Gastrocnemius medialis (tissue), 4 donors: Measurements from ENCODE around the gene CD96. TPM values are rescaled to one million over a fixed set of nuclear protein-coding genes. Genes with fewer than 3 reads are reported as not detected.

Experiments used
- ATAC-seq, 2 donors: fragments of 150-250 bp; one replicate each; pipeline ENCODE4 v1.9.1; 2016
- DNase-seq, 2 donors: peaks; one replicate each; pipeline ENCODE4 v3.0.0-alpha.2; 2019
- H3K27ac ChIP-seq, 4 donors: fragments of 200-600 bp; sonication (generic); 1 replicate in 1 of 4; 2 replicates in 3 of 4; pipeline ENCODE4 v1.5.1; 2016 to 2018; ENCODE audit warnings: mild to moderate bottlenecking in 2 of 4, moderate library complexity in 1 of 4
- H3K27me3 ChIP-seq, 3 donors: fragments of 200-600 bp; sonication (generic) in 2 of 3; 1 replicate in 1 of 3; 2 replicates in 2 of 3; pipeline versions ENCODE4 v1.5.1 to v1.6.0; 2016 to 2019; ENCODE audit warnings: mild to moderate bottlenecking in 1 of 3, moderate library complexity in 1 of 3
- H3K36me3 ChIP-seq, 2 donors: fragments of 200-600 bp; sonication (generic) in 1 of 2; one replicate each; pipeline ENCODE4 v1.5.1; 2017 to 2018
- H3K4me1 ChIP-seq, 2 donors: fragments of 200-600 bp; sonication (generic) in 1 of 2; one replicate each; pipeline ENCODE4 v1.5.1; 2016 to 2017; ENCODE audit warnings: mild to moderate bottlenecking in 2 of 2
- H3K4me3 ChIP-seq, 4 donors: fragments of 200-600 bp; sonication (generic) in 3 of 4; 1 replicate in 1 of 4; 2 replicates in 3 of 4; pipeline ENCODE4 v1.5.1; 2016 to 2019; ENCODE audit warnings: mild to moderate bottlenecking in 2 of 4
- H3K9me3 ChIP-seq, 3 donors: fragments of 200-600 bp; sonication (generic) in 2 of 3; 1 replicate in 1 of 3; 2 replicates in 2 of 3; pipeline ENCODE4 v1.5.1; 2016 to 2019
- POLR2A ChIP-seq, 2 donors: fragments of 450-650 bp; IDR thresholded peaks; one replicate each; pipeline ENCODE4 v1.6.1; 2017; ENCODE audit warnings: antibody characterized with exemption in 2 of 2, mild to moderate bottlenecking in 2 of 2, moderate library complexity in 2 of 2
- in situ Hi-C, 4 donors: fragments of 200-750 bp; cut with MboI; loops; one replicate each; pipeline versions ENCODE4 v1.15.0 to v1.8.0; 2017; ENCODE audit warnings: low sequenced_read_pairs in 4 of 4
- intact Hi-C: fragments of 100-400 bp; cut with DNase I; formaldehyde crosslinking; loops from one replicate; pipeline ENCODE4 v1.15.1; 2023; ENCODE audit warnings: low total_unique reads
- total RNA-seq, 4 donors: library from RNA; depleted of rRNA; stranded (reverse); fragments of >200 nt; gene quantifications; one replicate each; pipeline versions ENCODE4 v1.1.0 to v1.2.3, GENCODE V29; 2016
- TF ChIP-seq, protein P1 (sequence below), 5 experiments: fragments of 450-650 bp in 3 of 5; fragments of 200-600 bp in 2 of 5; sonication (generic) in 2 of 5; IDR thresholded peaks in 4 of 5; conservative IDR thresholded peaks in 1 of 5; 1 replicate in 4 of 5; 2 replicates in 1 of 5; pipeline ENCODE4 v1.5.1; 2016 to 2019; ENCODE audit warnings: antibody characterized with exemption in 5 of 5, mild to moderate bottlenecking in 3 of 5, moderate library complexity in 3 of 5

Gene CD96
- total RNA-seq, 4 donors from 2014 or later, result 0.85 TPM; not detected in 3

DNA sequence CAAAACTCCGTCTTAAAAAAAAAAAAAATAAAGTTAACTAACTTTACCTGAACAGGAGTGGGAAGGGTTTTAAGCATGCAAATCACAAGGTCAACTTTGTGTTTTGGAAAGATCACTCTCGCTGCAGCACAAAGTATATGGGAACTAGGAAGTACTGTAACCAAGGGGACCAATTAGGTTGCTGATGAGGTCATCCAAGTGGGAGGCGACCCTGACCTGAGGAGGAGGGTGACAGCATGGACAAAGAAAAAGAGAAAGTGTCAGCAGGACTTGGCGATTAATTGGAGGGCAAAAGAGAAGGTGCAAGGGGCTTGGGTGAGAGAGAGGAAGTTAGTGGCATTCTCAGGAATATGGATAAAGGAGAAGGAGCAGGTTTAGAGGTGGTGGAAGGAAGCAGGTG lies 142.6 kb downstream of the CD96 start:
- DNase-seq (no peak), ATAC-seq (no peak)
- H3K27me3 ChIP-seq, result no peaks in the 10 kb centered on the region
- H3K36me3 ChIP-seq, result no peaks in the 10 kb centered on the region
- no peak overlapping the region for H3K27ac ChIP-seq
- in situ Hi-C loops (no loop called here), intact Hi-C loops (no loop called here)
- TF ChIP-seq, protein P1, sequence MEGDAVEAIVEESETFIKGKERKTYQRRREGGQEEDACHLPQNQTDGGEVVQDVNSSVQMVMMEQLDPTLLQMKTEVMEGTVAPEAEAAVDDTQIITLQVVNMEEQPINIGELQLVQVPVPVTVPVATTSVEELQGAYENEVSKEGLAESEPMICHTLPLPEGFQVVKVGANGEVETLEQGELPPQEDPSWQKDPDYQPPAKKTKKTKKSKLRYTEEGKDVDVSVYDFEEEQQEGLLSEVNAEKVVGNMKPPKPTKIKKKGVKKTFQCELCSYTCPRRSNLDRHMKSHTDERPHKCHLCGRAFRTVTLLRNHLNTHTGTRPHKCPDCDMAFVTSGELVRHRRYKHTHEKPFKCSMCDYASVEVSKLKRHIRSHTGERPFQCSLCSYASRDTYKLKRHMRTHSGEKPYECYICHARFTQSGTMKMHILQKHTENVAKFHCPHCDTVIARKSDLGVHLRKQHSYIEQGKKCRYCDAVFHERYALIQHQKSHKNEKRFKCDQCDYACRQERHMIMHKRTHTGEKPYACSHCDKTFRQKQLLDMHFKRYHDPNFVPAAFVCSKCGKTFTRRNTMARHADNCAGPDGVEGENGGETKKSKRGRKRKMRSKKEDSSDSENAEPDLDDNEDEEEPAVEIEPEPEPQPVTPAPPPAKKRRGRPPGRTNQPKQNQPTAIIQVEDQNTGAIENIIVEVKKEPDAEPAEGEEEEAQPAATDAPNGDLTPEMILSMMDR (IDR thresholded peaks at IDR 0.05 in 4 of 5, conservative IDR thresholded peaks at IDR 0.05 in 1 of 5), result no peak
- TF ChIP-seq POLR2A (IDR thresholded peaks at IDR 0.05), result no peak
- no peak overlapping the region for H3K4me3 ChIP-seq
- H3K4me1 ChIP-seq, result no peaks in the 10 kb centered on the region
- no peaks in the 10 kb centered on the region for H3K9me3 ChIP-seq

DNA sequence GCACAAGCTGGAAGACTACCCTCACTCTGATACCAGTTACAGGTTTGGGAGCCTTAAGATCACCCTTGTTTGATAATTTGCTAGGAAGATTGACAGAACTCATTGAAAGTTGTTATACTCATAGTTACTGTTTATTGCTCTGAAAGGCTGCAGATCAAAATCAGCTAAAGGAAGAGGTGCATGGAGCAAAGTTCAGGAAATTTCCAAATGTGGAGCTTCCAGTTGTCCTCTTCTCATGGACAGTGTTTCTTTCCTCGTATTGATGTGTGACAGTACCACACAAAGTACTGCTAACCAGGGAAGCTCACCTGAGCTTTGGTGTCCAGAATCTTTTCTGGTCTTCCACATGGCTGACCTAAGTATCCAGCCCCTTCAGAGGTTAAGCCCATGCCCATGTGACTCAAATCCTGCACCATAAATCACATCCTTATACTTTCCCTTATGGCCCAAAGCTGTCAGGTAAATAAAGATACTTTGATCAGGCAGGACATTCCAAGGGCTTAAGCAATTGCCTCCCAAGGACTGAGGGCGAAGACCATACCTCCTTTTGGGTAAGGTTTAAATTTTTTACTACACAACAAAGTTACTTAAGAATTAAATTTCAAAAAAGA lies 146.3 kb downstream of the CD96 start:
- no peaks in the 10 kb centered on the region for H3K9me3 ChIP-seq
- ATAC-seq (no peak), DNase-seq (no peak)
- intact Hi-C loops (no loop called here), in situ Hi-C loops (no loop called here)
- no peak overlapping the region for H3K27ac ChIP-seq
- no peaks in the 10 kb centered on the region for H3K27me3 ChIP-seq
- TF ChIP-seq, protein P1 (IDR thresholded peaks at IDR 0.05 in 4 of 5, conservative IDR thresholded peaks at IDR 0.05 in 1 of 5), result no peak
- no peak for TF ChIP-seq POLR2A (IDR thresholded peaks at IDR 0.05)
- peaks cover 0 to 6% of the 10 kb centered on the region in 2 donors for H3K4me1 ChIP-seq
- no peaks in the 10 kb centered on the region for H3K36me3 ChIP-seq
- no peak overlapping the region for H3K4me3 ChIP-seq

DNA sequence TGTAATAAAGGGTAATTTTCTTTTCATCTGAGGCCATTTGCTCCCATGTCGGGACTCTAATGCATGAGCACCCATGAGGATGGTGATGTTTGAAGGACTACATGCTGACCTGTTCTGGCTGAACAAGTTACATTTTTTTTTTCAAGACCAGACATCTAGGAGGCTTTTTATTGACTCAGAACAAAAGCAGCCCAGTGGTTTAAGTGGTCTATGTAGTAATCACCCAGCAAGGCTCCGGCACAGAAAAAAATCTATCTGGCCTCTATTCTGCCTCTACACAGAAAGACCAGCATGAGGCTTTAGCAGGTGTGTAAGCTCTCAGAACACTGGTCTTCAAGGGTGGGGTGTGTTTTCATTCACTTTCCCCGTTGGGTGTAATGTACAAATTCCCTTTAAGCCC lies 148.2 kb downstream of the CD96 start:
- in situ Hi-C loops, result no loop called here
- DNase-seq (no peak), ATAC-seq (no peak)
- TF ChIP-seq POLR2A (IDR thresholded peaks at IDR 0.05), result no peak
- TF ChIP-seq, protein P1 (IDR thresholded peaks at IDR 0.05 in 4 of 5, conservative IDR thresholded peaks at IDR 0.05 in 1 of 5), result no peak
- Histone ChIP-seq H3K27me3 (no peaks in the 10 kb centered on the region), H3K27ac (no peak overlapping the region), H3K36me3 (no peaks in the 10 kb centered on the region), H3K9me3 (no peaks in the 10 kb centered on the region), H3K4me3 (no peak overlapping the region), H3K4me1 (peaks cover 2 to 9% of the 10 kb centered on the region in 2 donors)
- intact Hi-C loops, result no loop called here

DNA sequence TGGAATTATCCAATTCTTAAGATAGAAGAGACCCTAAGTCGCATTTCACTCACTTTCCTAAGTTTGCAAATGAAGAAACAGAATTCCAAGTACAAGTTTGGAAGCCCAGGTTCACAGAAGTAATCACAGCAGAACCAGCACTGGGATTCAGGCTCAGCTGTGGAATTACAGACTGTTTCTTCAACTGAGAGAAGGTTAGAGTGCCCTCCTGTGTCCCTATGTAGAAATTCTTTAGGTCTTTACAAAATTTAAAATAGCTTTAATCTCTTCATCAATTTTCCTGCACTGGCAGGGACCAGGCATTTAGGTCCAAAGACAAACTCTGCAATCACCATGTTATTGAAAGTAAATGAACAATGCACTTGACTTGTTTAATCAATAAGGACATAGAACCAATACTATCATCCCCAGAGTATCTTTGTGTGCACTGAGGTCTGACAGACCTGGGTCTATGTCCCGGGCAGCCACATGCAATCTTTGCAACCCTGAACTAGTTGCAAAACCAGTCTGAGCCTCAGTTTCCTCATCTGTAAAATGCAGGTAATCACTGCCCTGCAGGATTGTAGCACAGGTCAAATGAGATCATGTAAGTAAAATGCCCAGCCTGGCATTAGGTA lies 149.4 kb downstream of the CD96 start:
- H3K4me3 ChIP-seq, result no peak overlapping the region
- no peaks in the 10 kb centered on the region for H3K27me3 ChIP-seq
- H3K9me3 ChIP-seq, result no peaks in the 10 kb centered on the region
- intact Hi-C loops, result no loop called here
- TF ChIP-seq POLR2A (IDR thresholded peaks at IDR 0.05), result no peak
- TF ChIP-seq, protein P1 (IDR thresholded peaks at IDR 0.05 in 4 of 5, conservative IDR thresholded peaks at IDR 0.05 in 1 of 5), result no peak
- peaks cover 2 to 9% of the 10 kb centered on the region in 2 donors for H3K4me1 ChIP-seq
- ATAC-seq, result no peak
- H3K27ac ChIP-seq, result no peak overlapping the region
- H3K36me3 ChIP-seq, result no peaks in the 10 kb centered on the region
- in situ Hi-C loops, result no loop called here
- no peak for DNase-seq
